Motor neuron (in vitro differentiated cells): Measurements from ENCODE around the gene NPFF. TPM values are rescaled to one million over a fixed set of nuclear protein-coding genes. Genes with fewer than 3 reads are reported as not detected.

Experiments
- ATAC-seq, 8 experiments: fragments of 200-7000 bp; cut with Tn5 transposase; replicated peaks in 6 of 8; 2 replicates each; pipeline ENCODE4 v1.8.0; 2021; ENCODE audit warnings: mild to moderate bottlenecking in 8 of 8, moderate library complexity in 8 of 8
- H3K27ac ChIP-seq, 2 donors: fragments of 250-450 bp; sonication (Bioruptor Pico); 2 replicates each; pipeline ENCODE4 v1.9.0; 2021; ENCODE audit warnings: antibody characterized with exemption in 2 of 2, mild to moderate bottlenecking in 2 of 2, moderate library complexity in 1 of 2
- H3K4me1 ChIP-seq, 2 donors: fragments of 250-450 bp; sonication (Bioruptor Pico); replicated peaks in 1 of 2; 2 replicates each; pipeline ENCODE4 v1.6.1; 2021; ENCODE audit warnings: antibody characterized with exemption in 2 of 2, mild to moderate bottlenecking in 2 of 2, moderate library complexity in 1 of 2
- H3K4me3 ChIP-seq, 5 donors: fragments of 250-450 bp; sonication (Bioruptor Pico); 2 replicates each; pipeline ENCODE4 v1.9.0; 2021; ENCODE audit warnings: antibody characterized with exemption in 5 of 5, mild to moderate bottlenecking in 5 of 5, moderate library complexity in 4 of 5
- WGBS, 10 experiments: fragments of 450-650 bp; shearing (Covaris generic); methylation state at CpG; one replicate each; pipeline ENCODE4 v1.0.0; 2022; 5-methylcytosine and 5-hydroxymethylcytosine counted together
- in situ Hi-C, 9 experiments: fragments of 400-800 bp; cut with MboI; loops; one replicate each; pipeline ENCODE4 v1.15.0; 2021; ENCODE audit warnings: low sequenced_read_pairs in 9 of 9, low pct_unique_long_range_greater_than_20kb in 2 of 9; ENCODE audit not compliant: unreplicated experiment in 9 of 9
- total RNA-seq, 8 experiments: library from RNA; unstranded; fragments of 300-600 nt; gene quantifications; 2 replicates each; pipeline versions ENCODE4 v1.2.3 to v1.2.4, GENCODE V29; 2022

NPFF gene
- total RNA-seq, 8 experiments from 2014 or later, result 0.78 to 2.2 TPM; not detected in 6

DNA sequence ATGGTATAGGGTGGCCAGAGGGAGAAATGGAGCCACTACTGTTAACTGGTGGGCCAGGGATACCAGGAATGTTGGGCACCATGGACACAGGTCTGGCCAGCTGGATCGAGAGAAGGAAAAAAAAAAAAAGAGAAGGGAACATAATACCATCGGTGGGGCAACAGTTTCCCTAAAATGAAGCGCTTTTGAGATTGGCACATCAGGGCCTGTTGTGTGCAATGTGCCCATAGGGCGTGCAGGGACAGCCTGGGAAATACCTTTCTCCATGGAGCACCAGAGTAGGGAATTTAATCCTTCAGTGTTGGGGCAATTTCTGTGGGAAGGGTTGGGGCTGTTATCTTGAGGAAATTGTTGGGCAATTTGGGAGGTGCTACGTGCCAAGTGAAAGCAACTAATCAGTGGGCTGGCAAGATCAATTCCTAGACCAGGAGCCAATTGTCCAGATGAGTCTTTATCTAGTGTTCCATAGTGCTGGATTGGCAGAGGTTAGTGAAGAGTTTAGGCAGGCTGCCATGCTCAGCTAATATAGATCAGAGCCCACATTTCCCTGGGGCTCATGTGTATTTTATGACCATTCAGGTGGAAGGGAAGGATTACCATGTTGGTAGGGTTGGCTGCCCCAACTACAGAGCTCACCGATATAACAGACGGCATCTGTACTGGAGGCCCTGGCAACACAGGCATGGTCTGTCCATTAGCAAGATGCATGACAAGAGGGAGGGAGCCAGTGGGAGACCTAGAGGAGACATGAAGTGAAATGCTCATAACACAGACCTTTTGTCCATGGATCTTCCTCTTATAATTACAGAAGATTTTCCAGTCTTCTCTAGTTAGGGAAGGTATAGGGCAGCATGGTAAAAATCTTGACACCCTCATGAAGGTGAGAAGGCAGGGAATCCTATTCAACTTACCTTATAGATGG, 25.5 kb upstream of the NPFF start:
- ATAC-seq, result no peak
- Histone ChIP-seq H3K27ac (no peak overlapping the region), H3K4me1 (peaks cover 0 to 3% of the 10 kb centered on the region in 2 donors), H3K4me3 (no peak overlapping the region)
- in situ Hi-C loops, result loop anchor here in 2 of 9 experiments (25.0 kb wide), 1 partner anchor 130 kb away; no protein-coding TSS in a partner anchor
- WGBS, 10 experiments, result 43 to 100% (median 100%) methylated on average over 1 to 4 of the region's 7 CpGs; no CpG with 5 or more reads in 1 of the 10 experiments

DNA sequence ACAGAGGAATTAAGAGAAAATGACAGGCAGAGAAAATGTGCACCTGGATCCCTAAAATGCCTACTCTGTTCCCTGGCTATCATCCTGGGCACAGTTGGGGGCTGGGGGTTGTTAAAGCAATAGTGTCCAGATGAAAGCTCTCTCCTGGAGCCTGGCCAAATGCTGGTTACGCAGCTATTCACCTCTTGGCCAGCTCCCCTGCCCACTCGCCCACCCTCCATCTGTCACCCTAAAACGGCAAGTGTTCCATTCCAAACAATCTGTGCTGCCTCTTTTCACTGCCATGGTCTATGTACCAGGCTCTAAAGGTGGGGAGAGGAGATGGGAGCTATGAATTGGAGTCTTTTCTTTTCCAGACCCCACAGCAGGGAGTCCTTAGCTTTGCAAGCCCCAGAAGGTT, 24.7 kb upstream of the NPFF start:
- ATAC-seq, result no peak
- Histone ChIP-seq H3K4me3 (no peak overlapping the region), H3K4me1 (no peaks in the 10 kb centered on the region), H3K27ac (no peak overlapping the region)
- WGBS, 10 experiments, result 40 to 100% (median 87%) methylated on average over 1 to 3 of the region's 3 CpGs; no CpG with 5 or more reads in 5 of the 10 experiments
- in situ Hi-C loops, result loop anchor here in 2 of 9 experiments (25.0 kb wide), 1 partner anchor 130 kb away; no protein-coding TSS in a partner anchor

DNA sequence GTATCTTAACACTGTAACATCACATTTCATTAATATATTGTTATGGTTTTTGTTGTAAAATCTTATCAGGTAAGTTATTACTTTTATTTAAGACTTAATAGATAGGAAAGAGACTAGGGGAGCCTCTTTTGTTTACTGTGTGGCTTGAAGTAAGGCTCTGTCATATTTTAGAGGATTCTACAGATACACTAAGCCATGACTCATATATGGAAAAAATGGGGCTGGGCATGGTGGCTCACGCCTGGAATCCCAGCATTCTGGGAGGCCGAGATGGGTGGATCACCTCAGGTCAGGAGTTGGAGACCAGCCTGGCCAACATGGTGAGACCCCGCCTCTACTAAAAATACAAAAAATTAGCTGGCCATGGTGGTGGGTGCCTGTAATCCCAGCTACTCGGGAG, 23.6 kb upstream of the NPFF start:
- peak in 2 of 8 experiments; percentile 93 to 97 for ATAC-seq
- Histone ChIP-seq H3K4me3 (no peak overlapping the region), H3K27ac (no peak overlapping the region), H3K4me1 (no peaks in the 10 kb centered on the region)
- 77 to 100% (median 94%) methylated on average over 1 to 3 of the region's 4 CpGs; no CpG with 5 or more reads in 4 of the 10 experiments for WGBS, 10 experiments
- in situ Hi-C loops, result loop anchor here in 2 of 9 experiments (25.0 kb wide), 1 partner anchor 131 kb away; no protein-coding TSS in a partner anchor

DNA sequence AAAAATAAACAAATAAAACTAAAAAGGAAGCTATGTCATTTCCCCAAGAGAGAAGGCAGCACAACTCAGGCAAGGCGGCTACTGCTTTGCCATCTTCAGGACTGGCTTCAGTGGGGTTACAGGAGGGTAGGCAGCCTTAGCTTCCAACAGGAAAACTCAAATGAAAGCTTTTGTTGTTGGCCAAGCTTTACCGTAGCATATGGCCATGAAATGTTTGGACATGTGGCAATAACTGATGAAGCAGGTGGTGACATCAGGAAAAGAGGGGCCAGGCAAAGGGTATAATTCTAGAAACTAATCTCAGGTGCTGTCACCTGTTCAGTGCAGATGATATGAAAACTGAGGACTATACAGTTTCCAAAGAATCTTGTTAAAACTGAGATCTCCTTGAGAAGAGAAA, 22.8 kb upstream of the NPFF start:
- no peak for ATAC-seq
- WGBS, 10 experiments, result 86 to 100% (median 100%) methylated on average over 1 to 2 of the region's 2 CpGs; no CpG with 5 or more reads in 3 of the 10 experiments
- in situ Hi-C loops, result loop anchor here in 2 of 9 experiments (25.0 kb wide), 1 partner anchor 132 kb away; no protein-coding TSS in a partner anchor
- H3K27ac ChIP-seq, result no peak overlapping the region
- H3K4me3 ChIP-seq, result no peak overlapping the region
- H3K4me1 ChIP-seq, result no peaks in the 10 kb centered on the region

DNA sequence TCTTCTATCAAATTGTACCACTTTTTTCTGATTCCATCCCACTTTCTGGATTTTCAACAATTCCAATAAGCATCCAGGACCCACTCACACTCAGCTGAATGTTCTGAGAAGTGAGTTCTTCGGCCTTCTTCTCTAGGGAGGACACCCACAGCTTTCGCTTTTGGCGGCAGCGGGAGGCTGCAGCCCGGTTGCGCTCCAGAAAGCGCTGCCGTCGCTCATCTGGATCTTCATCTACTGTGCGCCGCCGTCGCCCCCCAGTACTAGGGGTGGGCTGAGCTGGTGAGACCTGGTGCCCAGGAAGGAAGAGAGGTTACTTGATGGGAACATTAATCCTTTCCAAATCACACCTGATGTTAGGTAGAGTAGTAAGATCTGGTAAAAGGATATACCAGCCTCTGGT, 17.2 kb upstream of the NPFF start:
- in situ Hi-C loops, result loop anchor here in 2 of 9 experiments (25.0 kb wide), 1 partner anchor 187 kb away; the partner anchor contains the start of gene SP7 (in 2 of the 2)
- no peak overlapping the region for H3K27ac ChIP-seq
- 94 to 100% (median 99%) methylated on average over 2 to 13 of the region's 13 CpGs; no CpG with 5 or more reads in 6 of the 10 experiments for WGBS, 10 experiments
- ATAC-seq, result no peak
- no peak overlapping the region for H3K4me3 ChIP-seq
- no peaks in the 10 kb centered on the region for H3K4me1 ChIP-seq

DNA sequence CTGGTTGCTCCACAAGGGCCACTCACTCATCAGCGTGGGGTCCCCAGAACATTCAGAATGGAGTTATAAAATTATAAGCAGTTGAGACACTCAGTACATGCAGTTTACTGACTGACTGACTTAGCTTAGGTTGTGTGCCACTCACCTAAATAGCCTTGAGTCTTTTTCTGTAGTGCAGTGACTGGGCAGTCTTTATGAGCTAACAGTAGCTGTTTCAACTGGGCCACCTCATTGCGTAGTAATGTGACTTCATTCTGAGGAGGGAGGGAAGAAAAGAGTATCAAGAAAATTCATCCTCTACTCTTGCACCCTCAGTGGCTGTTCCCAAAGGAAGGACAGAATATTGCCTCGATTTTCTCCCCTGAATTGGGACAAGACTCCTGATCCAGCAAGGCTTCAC, 15.8 kb upstream of the NPFF start:
- no peak overlapping the region for H3K4me3 ChIP-seq
- H3K4me1 ChIP-seq, result no peaks in the 10 kb centered on the region
- in situ Hi-C loops, result loop anchor here in 2 of 9 experiments (25.0 kb wide), 1 partner anchor 186 kb away; the partner anchor contains the start of gene SP7 (in 2 of the 2)
- no peak for ATAC-seq
- H3K27ac ChIP-seq, result no peak overlapping the region
- 80 to 100% (median 92%) methylated on average over 1 to 3 of the region's 3 CpGs; no CpG with 5 or more reads in 2 of the 10 experiments for WGBS, 10 experiments

DNA sequence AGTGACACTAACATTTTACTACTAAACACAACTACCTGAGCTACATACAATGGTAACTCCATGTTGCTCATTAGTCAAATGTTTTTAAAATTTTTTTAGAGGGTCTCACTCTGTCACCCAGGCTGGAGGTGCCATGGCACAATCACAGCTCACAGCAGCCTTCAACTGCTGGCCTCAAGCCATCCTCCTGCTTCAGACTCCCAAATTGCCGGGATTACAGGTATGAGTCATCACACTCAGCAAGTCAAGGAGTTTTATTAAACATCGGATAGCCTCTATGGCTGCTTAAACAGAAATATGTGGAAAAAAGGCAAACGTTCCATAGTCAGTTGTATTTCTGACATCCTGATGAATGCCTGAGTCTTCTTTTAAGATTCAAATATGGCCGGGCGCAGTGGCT, 11.1 kb upstream of the NPFF start:
- H3K27ac ChIP-seq, result no peak overlapping the region
- H3K4me1 ChIP-seq, result no peaks in the 10 kb centered on the region
- in situ Hi-C loops, result loop anchor here in 2 of 9 experiments (25.0 kb wide), 1 partner anchor 181 kb away; the partner anchor contains the start of gene SP7 (in 2 of the 2)
- H3K4me3 ChIP-seq, result no peak overlapping the region
- 20 to 100% (median 93%) methylated on average over 1 to 3 of the region's 5 CpGs; no CpG with 5 or more reads in 3 of the 10 experiments for WGBS, 10 experiments
- ATAC-seq, result no peak

DNA sequence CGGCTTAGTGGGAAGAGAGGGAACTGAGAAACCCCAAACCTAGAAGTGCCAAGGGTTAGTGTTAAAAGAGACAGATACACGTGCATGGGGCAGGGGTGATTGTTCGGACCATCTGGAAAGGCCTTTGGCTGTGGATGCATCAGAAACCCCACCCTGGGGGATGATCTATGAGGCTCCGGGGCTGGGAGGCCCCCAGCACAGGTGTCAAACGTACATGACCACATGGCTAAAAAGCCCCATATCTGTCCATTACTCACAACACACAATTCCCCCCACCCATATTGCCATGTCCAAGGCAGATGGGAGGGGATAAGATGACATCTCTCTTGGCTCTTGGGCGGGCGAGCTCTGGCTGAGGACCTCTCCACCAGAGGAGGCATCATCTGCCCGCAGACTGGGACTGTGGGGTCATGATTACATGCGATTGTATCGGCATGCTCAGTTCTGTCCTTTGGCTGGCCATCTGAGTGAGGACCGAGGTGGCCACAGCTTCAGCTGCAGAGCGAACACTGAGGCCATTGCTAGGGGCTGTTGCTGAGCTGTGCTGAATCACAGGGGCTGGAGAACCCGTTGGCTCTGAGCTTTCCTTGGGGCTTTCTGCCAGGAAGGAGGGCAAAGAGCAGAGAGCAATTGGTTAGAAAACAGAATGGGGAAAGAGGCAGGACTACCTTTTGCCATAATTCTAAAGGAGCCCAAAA, 9.6 kb upstream of the NPFF start:
- Histone ChIP-seq H3K4me3 (no peak overlapping the region), H3K4me1 (no peaks in the 10 kb centered on the region), H3K27ac (no peak overlapping the region)
- WGBS, 10 experiments, result 58 to 100% (median 80%) methylated on average over 1 to 5 of the region's 13 CpGs; no CpG with 5 or more reads in 5 of the 10 experiments
- in situ Hi-C loops, result loop anchor here in 2 of 9 experiments (25.0 kb wide), 1 partner anchor 180 kb away; the partner anchor contains the start of gene SP7 (in 2 of the 2)
- ATAC-seq, result no peak

DNA sequence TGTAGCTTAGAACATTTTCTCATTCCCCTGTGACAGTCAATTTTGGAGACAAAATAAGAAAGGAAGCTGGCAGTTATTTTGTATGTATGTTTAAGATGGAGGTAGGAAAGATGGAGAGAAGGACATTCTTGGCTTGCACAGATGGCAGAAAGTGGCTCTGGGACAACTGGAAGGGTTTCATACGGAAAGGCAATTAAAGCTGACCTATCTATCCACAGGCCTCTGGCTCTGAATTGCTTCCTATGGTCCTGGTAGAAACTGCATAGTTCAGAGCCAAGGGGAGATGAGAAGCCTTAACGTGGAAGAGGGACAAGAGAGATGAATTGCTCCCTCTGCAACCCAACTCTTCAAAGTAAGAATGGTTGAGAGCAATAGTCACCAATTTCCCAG, 8.0 kb upstream of the NPFF start:
- in situ Hi-C loops, result loop anchor here in 2 of 9 experiments (25.0 kb wide), 1 partner anchor 178 kb away; the partner anchor contains the start of gene SP7 (in 2 of the 2)
- 58 to 100% (median 90%) methylated on average over 1 to 2 of the region's 2 CpGs; no CpG with 5 or more reads in 4 of the 10 experiments for WGBS, 10 experiments
- Histone ChIP-seq H3K4me1 (no peaks in the 10 kb centered on the region), H3K27ac (no peak overlapping the region), H3K4me3 (no peak overlapping the region)
- no peak for ATAC-seq

DNA sequence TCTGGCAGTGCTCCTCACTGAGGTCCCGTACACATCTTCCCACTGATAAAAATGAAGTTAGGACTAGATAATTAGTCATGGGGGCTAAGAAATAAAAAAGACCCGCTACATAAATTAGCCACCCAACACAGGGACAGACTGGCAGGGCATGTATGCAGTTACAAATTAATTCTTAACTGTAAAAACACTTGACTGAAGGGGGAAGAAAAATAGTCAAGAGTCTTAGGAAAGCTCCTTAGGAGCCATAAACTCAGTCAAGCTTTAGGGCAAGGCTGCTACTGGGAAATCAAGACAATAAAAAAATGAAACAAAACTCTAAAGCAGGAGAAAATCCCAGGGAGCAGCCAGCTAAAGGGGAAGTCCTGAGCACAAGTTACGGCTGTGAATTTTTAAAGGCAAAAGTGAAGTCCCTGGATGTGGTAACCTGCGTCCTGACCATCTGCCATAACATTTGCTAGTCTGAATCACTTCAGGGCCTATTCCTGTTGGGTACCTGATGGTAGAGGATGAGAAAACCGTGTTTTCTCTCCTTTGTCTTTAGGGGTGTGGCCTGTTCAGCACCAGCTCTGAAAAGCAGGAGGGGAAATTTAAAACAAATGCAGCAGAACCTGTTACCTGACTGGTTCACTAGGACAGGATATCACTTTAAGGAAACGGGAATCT, 7.5 kb upstream of the NPFF start:
- ATAC-seq, result no peak
- no peaks in the 10 kb centered on the region for H3K4me1 ChIP-seq
- no peak overlapping the region for H3K27ac ChIP-seq
- WGBS, 10 experiments, result 67 to 97% (median 81%) methylated on average over 1 to 6 of the region's 6 CpGs
- in situ Hi-C loops, result loop anchor here in 2 of 9 experiments (25.0 kb wide), 1 partner anchor 177 kb away; the partner anchor contains the start of gene SP7 (in 2 of the 2)
- no peak overlapping the region for H3K4me3 ChIP-seq

DNA sequence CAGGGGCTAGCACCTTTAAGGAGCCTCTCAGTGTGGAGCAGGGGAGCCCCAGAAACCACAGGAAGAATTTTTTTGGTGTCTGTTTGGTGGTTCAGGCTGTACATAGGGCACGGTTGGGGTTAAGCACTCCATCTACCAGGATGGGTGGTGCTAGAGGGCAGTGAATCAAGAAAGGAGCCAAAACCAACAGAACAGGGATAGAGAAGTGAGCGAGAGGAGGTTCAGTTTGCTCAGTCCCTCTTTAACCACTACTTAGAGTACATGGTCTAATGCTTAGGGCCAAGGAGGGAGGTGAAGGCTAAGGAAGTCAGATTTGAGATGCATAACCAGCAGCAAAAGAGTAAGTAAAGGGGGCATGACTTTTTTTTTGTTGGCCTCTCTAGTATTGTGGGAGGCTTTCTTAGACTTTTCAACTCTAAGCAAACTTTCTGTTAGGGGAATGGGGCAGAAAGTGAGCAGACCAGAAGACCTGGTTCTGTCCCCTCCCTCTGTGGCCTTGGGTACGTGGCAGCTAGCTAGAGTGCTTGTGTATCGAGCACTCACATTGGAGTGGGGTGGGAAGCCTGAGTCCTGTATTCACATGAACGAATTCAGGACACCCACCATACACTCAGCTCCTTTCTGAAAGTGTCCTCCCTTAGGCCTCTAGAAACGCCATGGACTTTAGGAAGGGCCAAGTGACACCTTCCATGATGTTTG, 6.6 kb upstream of the NPFF start:
- in situ Hi-C loops, result loop anchor here in 2 of 9 experiments (25.0 kb wide), 1 partner anchor 177 kb away; the partner anchor contains the start of gene SP7 (in 2 of the 2)
- WGBS, 10 experiments, result 60 to 97% (median 92%) methylated on average over 1 to 5 of the region's 6 CpGs; no CpG with 5 or more reads in 3 of the 10 experiments
- Histone ChIP-seq H3K4me1 (no peaks in the 10 kb centered on the region), H3K27ac (no peak overlapping the region), H3K4me3 (no peak overlapping the region)
- ATAC-seq, result no peak
